ENCODE data around the gene MECR.
A peak's percentile ranks its signal among the peaks of the same experiment; 100 is the strongest.

Gene MECR, protein sequence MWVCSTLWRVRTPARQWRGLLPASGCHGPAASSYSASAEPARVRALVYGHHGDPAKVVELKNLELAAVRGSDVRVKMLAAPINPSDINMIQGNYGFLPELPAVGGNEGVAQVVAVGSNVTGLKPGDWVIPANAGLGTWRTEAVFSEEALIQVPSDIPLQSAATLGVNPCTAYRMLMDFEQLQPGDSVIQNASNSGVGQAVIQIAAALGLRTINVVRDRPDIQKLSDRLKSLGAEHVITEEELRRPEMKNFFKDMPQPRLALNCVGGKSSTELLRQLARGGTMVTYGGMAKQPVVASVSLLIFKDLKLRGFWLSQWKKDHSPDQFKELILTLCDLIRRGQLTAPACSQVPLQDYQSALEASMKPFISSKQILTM

DNA sequence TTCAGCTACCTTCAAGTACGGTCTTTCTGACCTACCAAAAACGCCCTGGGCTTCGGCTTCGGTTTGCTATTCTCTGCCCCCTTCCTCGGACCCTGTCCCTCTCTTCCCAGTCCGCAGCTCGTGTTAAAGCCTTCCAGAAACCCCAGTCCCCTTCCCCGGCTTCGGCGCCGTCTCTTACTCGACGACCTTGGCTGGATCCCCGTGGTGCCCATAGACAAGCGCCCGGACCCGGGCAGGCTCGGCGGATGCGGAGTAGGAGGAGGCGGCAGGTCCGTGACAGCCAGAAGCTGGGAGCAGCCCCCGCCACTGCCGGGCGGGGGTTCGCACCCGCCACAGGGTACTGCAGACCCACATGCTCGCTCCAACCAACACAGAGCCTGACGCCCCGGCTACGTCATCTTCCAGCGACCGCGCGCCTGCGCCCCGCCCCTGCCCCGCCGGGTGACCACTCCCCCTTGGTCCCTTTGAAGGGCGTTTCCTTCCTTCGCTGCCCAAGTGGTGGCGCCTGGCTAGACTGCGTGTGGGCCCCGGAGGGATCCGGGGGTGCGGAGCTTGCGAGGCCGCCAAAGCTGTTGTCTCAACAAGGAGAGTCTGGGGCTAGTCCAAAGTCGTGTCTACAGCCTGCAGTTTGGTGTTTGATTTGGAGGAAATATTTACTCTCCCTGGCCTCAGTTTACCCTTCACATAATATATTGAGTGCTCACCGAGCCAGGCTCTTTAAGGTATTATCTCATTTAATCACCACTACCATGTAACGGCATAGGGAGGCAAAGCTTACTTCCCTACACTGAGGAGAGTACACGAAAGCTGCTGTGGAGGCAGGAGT lies at the start of gene MECR:
TSS of gene MECR (minus strand) at position 382 of the 826 bp plus-strand sequence. CDS start at position 354, 28 bp downstream.
- FAIRE-seq: peak; percentile 87

GRCh38 chr1:29279951-29280391 lies 49.2 kb upstream of the MECR start:
- FAIRE-seq: no peak

DNA sequence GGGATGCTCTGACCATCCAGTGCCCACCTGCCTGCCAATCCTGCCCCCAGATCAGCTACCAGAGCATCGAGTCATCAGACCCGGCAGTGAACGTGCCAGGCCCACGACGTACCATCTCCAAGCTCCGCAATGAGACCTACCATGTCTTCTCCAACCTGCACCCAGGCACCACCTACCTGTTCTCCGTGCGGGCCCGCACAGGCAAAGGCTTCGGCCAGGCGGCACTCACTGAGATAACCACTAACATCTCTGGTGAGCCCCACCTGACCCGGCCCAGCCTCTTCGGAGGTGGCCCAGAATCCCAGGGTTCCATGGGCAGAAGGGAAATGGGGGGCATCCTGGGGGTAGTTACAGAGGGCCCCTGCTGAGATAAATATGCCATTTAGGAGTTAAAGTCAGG lies 48.7 kb upstream of the MECR start:
- no peak for FAIRE-seq

DNA sequence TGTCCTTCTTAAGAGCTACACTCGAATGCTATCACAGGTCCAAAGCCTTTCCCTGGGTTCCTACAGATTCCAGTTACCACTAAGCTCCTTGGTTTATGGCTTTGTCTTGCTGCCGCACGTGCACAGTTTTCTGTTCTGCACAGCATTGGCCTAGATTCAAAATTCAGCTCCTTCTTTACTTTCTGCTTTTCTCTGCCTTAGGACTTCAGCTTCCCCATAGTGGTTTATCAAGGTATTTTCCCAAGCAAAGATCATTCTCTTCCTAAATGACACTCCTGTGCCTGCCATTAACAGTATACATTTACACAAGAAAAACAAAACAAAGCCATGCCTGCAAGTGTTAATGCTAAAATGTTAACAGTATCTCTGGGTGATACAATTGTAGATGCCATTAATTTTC lies 47.4 kb upstream of the MECR start:
- FAIRE-seq: no peak

DNA sequence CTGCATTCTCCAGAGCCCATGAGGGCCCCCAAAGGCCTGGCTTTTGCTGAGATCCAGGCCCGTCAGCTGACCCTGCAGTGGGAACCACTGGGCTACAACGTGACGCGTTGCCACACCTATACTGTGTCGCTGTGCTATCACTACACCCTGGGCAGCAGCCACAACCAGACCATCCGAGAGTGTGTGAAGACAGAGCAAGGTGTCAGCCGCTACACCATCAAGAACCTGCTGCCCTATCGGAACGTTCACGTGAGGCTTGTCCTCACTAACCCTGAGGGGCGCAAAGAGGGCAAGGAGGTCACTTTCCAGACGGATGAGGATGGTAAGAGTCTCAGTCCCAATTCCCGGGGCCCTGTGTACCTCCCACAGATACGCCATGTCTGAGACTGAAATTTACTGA lies 44.7 kb upstream of the MECR start:
- no peak for FAIRE-seq

GRCh38 chr1:29272147-29272907 lies 41.6 kb upstream of the MECR start:
- no peak for FAIRE-seq

GRCh38 chr1:29271724-29272123 lies 41.0 kb upstream of the MECR start:
- FAIRE-seq: no peak

DNA sequence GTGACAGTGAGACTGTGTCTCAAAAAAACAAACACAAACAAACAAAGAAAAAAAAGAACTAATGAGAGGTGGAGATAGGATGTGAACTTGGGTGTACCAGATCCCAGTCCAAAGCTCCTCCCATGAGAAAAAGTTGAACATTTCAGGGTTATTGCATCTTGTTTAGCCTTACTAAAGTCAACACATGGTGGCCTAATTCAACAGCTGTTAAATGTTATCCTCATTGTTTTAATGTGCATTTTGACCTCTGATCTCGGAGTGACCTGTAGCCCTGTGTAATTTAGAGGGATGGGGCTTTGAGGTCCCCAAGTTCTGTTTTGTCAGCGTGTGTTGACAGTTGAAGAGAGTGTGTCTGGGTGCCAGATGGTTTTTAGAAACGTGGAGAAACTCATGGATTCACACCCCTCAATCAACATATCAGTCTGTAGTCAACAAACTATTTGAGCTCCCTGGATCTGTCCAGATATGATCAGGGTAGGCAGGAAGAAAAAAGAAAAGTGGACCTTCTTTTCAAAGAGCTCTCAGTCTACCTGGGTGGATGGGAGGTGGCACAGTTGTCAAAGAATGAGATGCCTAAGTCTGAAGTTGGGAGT lies 40.3 kb upstream of the MECR start:
- no peak for FAIRE-seq

DNA sequence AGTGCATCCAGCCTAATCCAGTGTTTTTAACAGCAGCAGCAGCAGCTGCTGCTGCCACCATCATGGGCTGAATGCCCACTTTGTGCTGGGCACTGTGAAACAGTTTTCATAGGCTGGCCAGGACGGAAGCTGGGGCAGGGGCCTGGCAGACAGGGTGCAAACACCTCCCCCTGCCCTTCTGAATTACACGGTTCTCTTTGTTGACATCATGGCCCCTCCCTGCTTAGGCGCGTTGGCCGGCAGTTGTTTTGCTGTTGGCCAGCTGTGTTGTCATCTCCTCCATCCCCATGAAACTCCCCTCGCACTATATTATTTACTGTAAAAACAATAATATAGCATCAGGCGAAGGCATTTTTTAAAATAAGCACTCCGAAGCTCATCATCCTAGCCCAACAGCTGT lies 38.6 kb upstream of the MECR start:
- FAIRE-seq: no peak

- no peak for FAIRE-seq
These were observed 36.8 kb upstream of the MECR start for GRCh38 chr1:29267321-29268070.

GRCh38 chr1:29266912-29267311 lies 36.2 kb upstream of the MECR start:
- no peak for FAIRE-seq

DNA sequence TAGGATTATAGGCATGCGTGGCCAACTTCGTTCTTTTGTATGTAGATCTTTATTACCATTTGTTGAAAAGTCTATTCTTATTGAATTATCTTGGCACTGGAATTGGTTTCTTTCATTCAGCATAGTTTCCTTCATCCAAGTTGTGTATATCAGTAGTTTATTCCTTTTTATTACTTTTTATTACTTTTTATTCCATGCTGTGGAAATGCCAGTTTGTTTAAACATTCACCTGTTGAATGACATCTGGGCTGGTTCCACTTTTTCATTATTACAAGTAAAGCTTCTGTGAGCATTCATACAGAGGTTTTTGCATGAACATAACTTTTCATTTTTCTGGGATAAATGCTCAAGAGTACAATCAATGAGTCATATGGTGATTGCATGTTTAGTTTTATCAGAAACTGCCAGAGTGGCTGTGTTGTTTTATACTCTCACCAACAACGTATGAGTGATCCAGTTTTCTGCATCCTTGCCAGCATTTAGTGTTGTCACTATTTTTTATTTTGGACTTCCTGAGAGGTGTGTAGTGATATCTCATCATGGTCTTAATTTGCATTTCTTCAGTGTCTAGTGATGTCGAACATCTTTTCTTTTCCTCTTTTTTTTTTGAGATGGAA lies 34.1 kb upstream of the MECR start:
- FAIRE-seq: no peak

DNA sequence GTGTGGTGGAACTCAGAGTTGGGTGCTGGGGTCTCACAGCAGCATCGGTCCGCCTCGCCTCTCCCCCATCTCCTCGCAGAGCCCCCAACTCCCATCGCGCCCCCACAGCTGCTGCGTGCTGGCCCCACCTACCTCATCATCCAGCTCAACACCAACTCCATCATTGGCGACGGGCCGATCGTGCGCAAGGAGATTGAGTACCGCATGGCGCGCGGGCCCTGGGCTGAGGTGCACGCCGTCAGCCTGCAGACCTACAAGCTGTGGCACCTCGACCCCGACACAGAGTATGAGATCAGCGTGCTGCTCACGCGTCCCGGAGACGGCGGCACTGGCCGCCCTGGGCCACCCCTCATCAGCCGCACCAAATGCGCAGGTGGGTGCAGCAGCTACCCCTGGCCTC lies 29.8 kb upstream of the MECR start:
- FAIRE-seq: no peak

GRCh38 chr1:29259802-29260441 lies 29.2 kb upstream of the MECR start:
- FAIRE-seq: no peak

DNA sequence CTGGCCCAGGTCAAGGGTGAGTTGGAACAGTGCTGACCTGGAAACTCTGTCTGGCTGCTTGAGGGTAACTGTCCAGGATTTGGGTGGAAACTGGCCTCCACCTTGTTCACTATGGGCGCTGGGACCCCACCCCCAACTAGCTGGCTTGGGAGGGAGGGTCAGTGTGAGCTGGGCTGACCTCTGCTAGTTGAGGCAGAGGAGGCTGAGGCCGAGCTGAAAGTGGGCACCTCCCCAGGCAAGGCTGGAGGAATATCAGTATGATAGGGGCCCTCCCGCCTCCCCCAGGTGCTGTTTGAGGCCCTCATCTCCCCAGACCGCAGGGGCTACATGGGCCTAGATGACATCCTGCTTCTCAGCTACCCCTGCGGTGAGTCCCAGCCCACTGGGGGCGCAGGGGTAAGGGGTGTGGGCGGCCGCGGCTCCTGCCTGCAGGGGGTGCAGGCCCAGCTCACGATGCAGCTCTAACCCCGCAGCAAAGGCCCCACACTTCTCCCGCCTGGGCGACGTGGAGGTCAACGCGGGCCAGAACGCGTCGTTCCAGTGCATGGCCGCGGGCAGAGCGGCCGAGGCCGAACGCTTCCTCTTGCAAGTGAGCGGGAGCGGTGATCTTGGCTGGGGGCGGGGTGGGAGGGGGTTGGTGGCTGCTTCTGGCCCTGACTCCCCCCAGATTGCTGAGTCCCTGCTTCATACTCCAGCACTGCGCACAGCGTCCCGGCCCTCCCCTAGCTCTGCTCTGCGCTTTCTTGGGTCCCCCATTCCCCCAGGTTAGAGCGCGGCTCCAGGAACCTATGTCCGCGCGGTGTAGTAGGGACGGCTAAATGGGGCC lies 28.5 kb upstream of the MECR start:
- FAIRE-seq: no peak

DNA sequence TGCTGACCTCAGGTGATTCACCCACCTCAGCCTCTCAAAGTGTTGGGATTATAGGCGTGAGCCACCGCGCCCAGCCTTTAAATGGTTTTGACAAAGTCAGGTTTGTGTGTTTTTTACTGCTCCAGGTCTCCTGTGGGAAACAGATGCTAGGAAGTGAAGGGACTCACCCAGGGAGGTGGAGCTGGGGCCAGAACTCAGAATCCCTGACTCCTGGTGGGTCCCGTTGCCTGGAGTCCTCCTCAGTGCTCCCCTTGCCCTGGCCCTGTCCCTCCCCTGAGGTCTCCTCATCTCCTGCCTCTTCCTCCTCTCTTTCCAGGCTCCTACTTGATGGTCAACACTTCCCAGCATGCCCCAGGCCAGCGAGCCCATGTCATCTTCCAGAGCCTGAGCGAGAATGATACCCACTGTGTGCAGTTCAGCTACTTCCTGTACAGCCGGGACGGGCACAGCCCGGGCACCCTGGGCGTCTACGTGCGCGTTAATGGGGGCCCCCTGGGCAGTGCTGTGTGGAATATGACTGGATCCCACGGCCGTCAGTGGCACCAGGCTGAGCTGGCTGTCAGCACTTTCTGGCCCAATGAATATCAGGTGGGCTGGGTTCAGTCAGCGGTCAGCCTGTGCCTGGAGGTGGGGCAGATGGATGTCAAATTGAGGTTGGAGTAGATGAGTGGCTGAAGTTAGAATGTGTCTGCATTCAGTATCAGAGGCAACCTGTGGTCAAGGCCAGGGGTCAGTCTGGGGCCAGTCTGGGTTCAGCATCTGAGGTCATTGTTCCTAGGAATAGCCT lies 27.6 kb upstream of the MECR start:
- FAIRE-seq: no peak

- no peak for FAIRE-seq
These were observed 26.5 kb upstream of the MECR start for GRCh38 chr1:29256979-29257804.

DNA sequence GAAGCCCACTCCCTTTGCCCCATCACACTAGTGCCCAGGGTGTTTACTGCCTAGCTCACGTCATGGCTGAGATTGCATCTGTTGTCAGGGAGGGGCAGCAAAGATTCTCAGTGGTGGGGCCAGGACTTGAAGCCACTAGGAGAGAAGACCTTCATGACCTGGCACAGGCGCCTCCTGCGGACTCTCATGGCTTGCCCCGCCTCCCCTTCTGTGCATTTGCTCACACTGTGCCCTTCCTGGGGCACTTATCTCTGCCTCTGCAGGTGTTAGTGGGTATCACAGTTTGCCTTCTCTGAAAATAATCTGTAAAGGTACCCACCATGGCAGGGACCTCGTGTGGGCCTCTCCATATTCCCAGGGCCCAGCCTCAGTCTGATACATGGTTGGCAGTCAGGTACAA lies 25.7 kb upstream of the MECR start:
- FAIRE-seq: no peak
